ENCODE data around the gene ABCC4. TPM values are rescaled to one million over a fixed set of nuclear protein-coding genes. Genes with fewer than 3 reads are reported as not detected.

The ABCC4 gene
- total and polyA plus RNA-seq, 10 donors: 1.4 to 21.0 (median 13.3) TPM

DNA sequence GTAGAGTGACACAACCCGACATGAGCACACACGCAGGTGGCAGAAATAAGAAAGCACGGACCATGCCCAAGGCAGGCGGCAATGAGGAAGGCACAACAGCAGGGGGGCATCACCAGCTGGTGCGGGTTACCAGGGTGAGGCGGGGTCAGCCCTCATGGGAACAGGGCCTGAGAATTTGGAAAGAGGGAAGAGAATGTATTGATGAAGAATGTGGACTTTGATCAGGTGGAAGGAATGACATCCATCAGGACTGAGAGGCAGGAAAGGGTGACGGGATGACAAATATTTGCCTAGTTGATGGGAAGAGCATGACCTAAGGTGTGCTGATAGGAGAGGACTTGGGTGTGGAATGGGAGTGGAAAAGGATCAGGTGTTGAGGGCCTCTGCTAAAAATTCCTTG is 177.5 kb downstream of the ABCC4 start:
- intact Hi-C loops (cut with DNase I; ENCODE audit: low total_unique reads): no loop called here
- no peak for TF ChIP-seq POLR2AphosphoS5 (IDR thresholded peaks at IDR 0.05)
- TF ChIP-seq POLR2A (IDR thresholded peaks at IDR 0.05): no peak
- TF ChIP-seq, protein P1, sequence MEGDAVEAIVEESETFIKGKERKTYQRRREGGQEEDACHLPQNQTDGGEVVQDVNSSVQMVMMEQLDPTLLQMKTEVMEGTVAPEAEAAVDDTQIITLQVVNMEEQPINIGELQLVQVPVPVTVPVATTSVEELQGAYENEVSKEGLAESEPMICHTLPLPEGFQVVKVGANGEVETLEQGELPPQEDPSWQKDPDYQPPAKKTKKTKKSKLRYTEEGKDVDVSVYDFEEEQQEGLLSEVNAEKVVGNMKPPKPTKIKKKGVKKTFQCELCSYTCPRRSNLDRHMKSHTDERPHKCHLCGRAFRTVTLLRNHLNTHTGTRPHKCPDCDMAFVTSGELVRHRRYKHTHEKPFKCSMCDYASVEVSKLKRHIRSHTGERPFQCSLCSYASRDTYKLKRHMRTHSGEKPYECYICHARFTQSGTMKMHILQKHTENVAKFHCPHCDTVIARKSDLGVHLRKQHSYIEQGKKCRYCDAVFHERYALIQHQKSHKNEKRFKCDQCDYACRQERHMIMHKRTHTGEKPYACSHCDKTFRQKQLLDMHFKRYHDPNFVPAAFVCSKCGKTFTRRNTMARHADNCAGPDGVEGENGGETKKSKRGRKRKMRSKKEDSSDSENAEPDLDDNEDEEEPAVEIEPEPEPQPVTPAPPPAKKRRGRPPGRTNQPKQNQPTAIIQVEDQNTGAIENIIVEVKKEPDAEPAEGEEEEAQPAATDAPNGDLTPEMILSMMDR (IDR thresholded peaks at IDR 0.05 in 8 of 11, conservative IDR thresholded peaks at IDR 0.05 in 3 of 11): no peak
- Histone ChIP-seq H3K4me3 (no peak overlapping the region), H3K36me3 (peaks cover 0 to 18% (median 0%) of the 10 kb centered on the region in 6 donors), H3K9me3 (no peaks in the 10 kb centered on the region), H3K27me3 (replicated peaks in 1 of 7) (no peaks in the 10 kb centered on the region), H3K4me1 (no peaks in the 10 kb centered on the region), H3K27ac (no peak overlapping the region)
- DNase-seq: no peak
- WGBS, 5 donors: 78 to 93% (median 84%) methylated on average over 7 of the region's 7 CpGs

DNA sequence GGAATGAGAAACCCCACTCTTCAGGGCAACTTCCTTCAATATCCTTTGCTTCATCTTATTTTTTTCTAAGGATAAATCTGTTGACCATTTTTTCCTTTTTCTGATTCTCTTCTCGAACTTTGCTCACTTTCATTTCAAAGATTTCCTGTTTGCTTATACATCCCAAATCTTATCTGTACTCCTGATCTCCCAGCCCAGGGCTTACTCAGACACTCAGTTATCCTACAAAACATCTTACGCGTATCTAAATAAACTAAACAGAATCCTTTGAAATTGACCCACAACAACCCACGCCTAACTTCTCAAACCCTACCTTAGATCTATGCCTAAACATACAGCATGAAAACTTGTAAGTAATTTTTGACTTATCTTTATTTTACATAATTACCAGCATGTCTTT is 179.2 kb downstream of the ABCC4 start:
- TF ChIP-seq POLR2AphosphoS5 (IDR thresholded peaks at IDR 0.05) (no peak), POLR2A (IDR thresholded peaks at IDR 0.05) (no peak)
- TF ChIP-seq, protein P1 (IDR thresholded peaks at IDR 0.05 in 8 of 11, conservative IDR thresholded peaks at IDR 0.05 in 3 of 11): no peak

DNA sequence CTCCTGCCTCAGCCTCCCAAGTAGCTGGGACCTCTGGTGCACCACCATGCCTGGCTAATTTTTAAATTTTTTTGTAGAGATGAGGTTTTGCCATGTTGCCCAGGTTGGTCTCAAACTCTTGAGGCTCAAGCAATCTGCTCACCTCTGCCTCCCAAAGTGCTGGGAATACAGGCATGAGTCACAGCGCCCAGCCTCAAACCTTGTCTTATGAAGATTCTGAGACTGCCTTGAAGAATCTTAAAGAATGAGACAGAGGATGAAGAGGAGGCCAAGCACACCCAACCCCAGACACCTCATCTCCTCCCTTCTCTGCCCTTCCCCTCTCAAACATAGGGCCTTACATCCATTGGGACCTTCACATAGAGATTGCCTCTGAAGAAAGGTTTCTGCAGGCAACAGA is 179.7 kb downstream of the ABCC4 start:
- no peak for TF ChIP-seq POLR2AphosphoS5 (IDR thresholded peaks at IDR 0.05)
- TF ChIP-seq, protein P1 (IDR thresholded peaks at IDR 0.05 in 8 of 11, conservative IDR thresholded peaks at IDR 0.05 in 3 of 11): no peak
- WGBS, 5 donors: 90 to 100% (median 97%) methylated on average over 1 of the region's 1 CpG

More for the DNA sequence above, 179.2 kb downstream of the ABCC4 start:
- H3K4me1 ChIP-seq: no peaks in the 10 kb centered on the region
- no peaks in the 10 kb centered on the region for H3K9me3 ChIP-seq
- no peak overlapping the region for H3K27ac ChIP-seq
- whole genome bisulfite sequencing, 5 donors: 79 to 85% (median 82%) methylated on average over 4 of the region's 4 CpGs
- no peak overlapping the region for H3K4me3 ChIP-seq
- peaks cover 0 to 21% (median 0%) of the 10 kb centered on the region in 6 donors for H3K36me3 ChIP-seq
- intact Hi-C loops (cut with DNase I; ENCODE audit: low total_unique reads): no loop called here
- DNase-seq: no peak
- no peaks in the 10 kb centered on the region for H3K27me3 ChIP-seq (replicated peaks in 1 of 7)

DNA sequence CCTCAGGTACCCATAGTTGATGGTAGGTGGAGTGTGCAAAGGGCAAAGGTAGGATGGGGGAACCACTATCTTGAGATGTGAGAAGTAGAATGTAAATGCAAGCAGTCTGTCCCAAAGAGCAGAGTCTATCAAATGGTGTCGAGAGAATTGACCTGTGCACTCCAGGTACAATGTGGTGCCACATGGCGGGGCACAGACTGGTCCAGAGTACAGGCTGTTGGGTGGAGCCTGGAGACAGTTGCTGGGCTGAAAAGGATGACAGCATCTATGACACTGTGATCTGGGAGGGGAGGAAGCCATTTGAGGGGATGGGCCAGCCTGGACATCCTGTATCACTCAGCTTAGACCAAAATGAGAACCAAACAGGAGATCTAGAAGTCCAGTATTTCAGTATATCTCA is 180.6 kb downstream of the ABCC4 start:
- Histone ChIP-seq H3K9me3 (no peaks in the 10 kb centered on the region), H3K36me3 (peaks cover 0 to 29% (median 0%) of the 10 kb centered on the region in 6 donors), H3K4me3 (no peak overlapping the region), H3K27me3 (replicated peaks in 1 of 7) (no peaks in the 10 kb centered on the region), H3K27ac (no peak overlapping the region), H3K4me1 (no peaks in the 10 kb centered on the region)
- no peak for TF ChIP-seq POLR2AphosphoS5 (IDR thresholded peaks at IDR 0.05)
- TF ChIP-seq POLR2A (IDR thresholded peaks at IDR 0.05): no peak
- TF ChIP-seq, protein P1 (IDR thresholded peaks at IDR 0.05 in 8 of 11, conservative IDR thresholded peaks at IDR 0.05 in 3 of 11): no peak
- DNase-seq: no peak
- intact Hi-C loops (cut with DNase I; ENCODE audit: low total_unique reads): no loop called here
- 90 to 100% (median 95%) methylated on average over 2 of the region's 2 CpGs for WGBS, 5 donors

More for the DNA sequence above, 179.7 kb downstream of the ABCC4 start:
- Histone ChIP-seq H3K9me3 (no peaks in the 10 kb centered on the region), H3K36me3 (peaks cover 0 to 27% (median 0%) of the 10 kb centered on the region in 6 donors), H3K4me3 (no peak overlapping the region), H3K27ac (no peak overlapping the region), H3K27me3 (replicated peaks in 1 of 7) (no peaks in the 10 kb centered on the region), H3K4me1 (no peaks in the 10 kb centered on the region)
- intact Hi-C loops (cut with DNase I; ENCODE audit: low total_unique reads): no loop called here
- no peak for DNase-seq

Measured in spleen (tissue), 11 donors.